ENCODE results near the gene RAB19.
A peak's percentile ranks its signal among the peaks of the same experiment; 100 is the strongest.
"Not testable (repeated sequence)": the region's sequence is repeated elsewhere in the genome, so short reads cannot be mapped to it uniquely, and the experiment has no call there.

RAB19 gene

DNA sequence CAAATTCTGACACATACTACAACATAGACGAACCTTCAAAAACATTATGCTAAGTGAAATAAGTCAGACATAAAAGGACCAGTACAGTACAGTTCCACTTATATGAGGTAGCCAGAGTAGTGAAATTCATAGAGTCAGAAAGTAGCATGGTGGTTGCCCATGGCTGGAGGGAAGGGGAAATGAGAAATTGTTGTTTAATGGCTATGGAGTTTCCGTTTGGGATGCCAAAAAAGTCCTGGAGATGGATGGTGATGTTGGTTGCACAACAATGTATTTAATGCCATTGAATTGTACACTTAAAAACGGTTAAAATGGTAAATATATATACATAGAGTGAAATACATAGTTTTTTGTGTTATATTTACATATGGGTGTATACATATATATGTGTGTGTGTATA, 3.5 kb upstream of the RAB19 start:
- H3K4me3 ChIP-seq (ENCODE audit: low read depth, low read length), result no peak overlapping the region
- no peak for DNase-seq (ENCODE audit: low read depth)
- TF ChIP-seq, protein P1, sequence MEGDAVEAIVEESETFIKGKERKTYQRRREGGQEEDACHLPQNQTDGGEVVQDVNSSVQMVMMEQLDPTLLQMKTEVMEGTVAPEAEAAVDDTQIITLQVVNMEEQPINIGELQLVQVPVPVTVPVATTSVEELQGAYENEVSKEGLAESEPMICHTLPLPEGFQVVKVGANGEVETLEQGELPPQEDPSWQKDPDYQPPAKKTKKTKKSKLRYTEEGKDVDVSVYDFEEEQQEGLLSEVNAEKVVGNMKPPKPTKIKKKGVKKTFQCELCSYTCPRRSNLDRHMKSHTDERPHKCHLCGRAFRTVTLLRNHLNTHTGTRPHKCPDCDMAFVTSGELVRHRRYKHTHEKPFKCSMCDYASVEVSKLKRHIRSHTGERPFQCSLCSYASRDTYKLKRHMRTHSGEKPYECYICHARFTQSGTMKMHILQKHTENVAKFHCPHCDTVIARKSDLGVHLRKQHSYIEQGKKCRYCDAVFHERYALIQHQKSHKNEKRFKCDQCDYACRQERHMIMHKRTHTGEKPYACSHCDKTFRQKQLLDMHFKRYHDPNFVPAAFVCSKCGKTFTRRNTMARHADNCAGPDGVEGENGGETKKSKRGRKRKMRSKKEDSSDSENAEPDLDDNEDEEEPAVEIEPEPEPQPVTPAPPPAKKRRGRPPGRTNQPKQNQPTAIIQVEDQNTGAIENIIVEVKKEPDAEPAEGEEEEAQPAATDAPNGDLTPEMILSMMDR (conservative IDR thresholded peaks at IDR 0.05; ENCODE audit: low read depth, low read length), result no peak

DNA sequence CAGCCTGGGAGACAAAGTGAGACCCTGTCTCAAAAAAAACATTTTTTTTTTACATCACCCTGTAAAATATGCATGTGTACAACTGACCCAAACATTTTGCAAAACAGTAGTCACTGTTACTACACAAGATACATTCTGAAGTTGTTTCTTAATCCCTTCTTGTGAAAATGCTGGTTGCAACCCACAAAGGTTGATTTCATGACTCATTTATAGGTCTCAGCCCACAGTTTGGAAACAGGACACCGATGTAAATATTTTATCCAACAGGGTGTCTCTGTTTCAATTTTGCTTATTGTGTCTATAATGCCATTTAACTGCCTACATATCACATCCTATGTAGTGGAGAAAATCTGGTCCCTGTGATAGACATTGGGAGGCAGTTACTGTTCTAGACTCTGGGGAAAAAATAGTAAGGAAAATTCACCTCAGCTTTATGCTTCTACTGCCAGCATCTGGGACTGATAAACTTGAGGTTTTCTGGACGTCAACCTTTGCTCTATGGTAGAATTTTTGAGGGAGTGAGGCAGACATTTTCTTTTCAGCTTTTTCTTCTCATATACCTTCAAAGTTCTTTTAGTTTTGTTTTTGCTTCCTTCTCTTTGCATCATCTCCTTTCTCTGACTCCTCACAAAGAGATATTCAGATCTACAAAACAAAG, 1.6 kb upstream of the RAB19 start:
- H3K4me3 ChIP-seq (ENCODE audit: low read depth, low read length), result no peak overlapping the region
- peak; percentile 91 for DNase-seq (ENCODE audit: low read depth)
- TF ChIP-seq, protein P1 (conservative IDR thresholded peaks at IDR 0.05; ENCODE audit: low read depth, low read length), result no peak

DNA sequence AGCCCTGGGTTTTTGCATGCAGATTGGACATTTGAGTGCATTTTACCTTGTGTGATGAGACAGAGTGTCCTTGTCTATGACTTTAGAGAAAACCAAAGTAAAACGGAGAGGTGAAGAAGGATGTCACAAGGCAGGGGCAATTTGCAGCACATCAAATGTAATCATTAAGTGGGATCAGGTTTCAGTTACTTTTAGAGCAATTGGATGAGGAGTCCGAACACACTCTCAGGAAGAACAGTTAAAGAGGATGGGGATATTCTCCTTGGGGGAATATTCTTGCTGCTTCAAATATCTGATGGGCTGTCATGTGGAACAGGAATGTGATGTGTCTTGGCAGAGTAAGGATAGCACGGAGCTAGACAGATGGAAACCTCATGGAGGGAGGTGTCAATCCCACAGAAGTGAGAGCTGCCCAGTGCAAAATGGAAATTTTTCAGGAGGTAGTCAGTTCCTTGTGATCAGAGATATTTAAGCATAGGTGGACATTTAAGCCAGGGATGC, 757 bp downstream of the RAB19 start:
- no peak for DNase-seq (ENCODE audit: low read depth)
- H3K4me3 ChIP-seq (ENCODE audit: low read depth, low read length), result no peak overlapping the region
- TF ChIP-seq, protein P1 (conservative IDR thresholded peaks at IDR 0.05; ENCODE audit: low read depth, low read length), result no peak

DNA sequence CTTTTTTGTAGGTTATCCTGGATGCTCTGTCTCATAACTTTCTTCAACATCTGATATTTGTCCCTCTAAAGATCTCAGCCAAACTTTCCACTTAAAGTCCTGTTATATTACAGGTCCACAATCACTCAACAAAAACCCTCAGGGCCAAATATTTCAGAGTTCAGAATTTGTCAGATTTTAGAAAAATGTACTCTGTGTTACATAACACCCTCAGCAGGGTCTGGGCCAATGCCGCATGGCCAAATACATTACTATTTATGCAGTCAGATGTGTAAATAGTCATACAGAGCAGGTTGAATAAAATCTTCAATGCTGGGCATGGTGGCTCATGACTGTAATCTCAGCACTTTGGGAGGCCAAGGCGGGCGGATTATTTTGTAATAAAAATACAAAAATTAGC, 11.5 kb downstream of the RAB19 start:
- TF ChIP-seq, protein P1 (conservative IDR thresholded peaks at IDR 0.05; ENCODE audit: low read depth, low read length), result no peak
- H3K4me3 ChIP-seq (ENCODE audit: low read depth, low read length), result no peak overlapping the region
- DNase-seq (ENCODE audit: low read depth), result no peak

DNA sequence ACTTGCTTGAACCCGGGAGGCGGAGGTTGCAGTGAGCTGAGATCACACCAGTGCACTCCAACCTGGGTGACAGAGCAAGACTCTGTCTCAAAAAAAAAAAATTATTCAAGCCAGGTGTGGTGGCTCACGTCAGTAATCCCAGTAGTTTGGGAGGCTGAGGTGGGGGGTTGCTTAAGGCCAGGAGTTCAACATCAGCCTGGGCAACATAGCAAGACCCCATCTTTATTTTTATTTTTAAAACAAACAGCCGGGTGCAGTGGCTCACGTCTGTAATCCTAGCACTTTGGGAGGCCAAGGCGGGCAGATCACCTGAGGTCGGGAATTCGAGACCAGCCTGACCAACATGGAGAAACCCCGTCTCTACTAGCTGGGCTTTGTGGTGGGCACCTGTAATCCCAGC, 12.0 kb downstream of the RAB19 start:
- DNase-seq (ENCODE audit: low read depth); H3K4me3 ChIP-seq (ENCODE audit: low read depth, low read length): not testable (repeated sequence)

DNA sequence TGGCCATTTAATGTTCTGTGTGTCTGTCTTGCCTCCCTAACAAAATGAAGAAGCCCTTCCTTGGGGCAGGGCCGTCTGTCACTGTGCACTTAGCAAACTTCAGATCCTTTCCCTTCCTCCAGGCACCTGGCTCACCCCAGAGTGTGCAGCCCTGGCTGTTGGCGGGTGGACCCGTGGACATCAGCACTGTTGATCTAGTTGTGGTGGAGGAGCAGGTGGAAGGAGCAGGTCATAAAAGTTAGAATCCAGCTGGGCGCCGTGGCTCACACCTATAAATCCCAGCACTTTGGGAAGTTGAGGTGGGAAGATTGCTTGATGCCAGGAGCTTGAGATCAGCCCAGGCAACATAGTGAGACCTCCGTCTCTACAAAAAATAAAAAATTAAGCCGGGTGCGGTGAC, 12.7 kb downstream of the RAB19 start:
- no peak overlapping the region for H3K4me3 ChIP-seq (ENCODE audit: low read depth, low read length)
- TF ChIP-seq, protein P1 (conservative IDR thresholded peaks at IDR 0.05; ENCODE audit: low read depth, low read length), result no peak
- no peak for DNase-seq (ENCODE audit: low read depth)

DNA sequence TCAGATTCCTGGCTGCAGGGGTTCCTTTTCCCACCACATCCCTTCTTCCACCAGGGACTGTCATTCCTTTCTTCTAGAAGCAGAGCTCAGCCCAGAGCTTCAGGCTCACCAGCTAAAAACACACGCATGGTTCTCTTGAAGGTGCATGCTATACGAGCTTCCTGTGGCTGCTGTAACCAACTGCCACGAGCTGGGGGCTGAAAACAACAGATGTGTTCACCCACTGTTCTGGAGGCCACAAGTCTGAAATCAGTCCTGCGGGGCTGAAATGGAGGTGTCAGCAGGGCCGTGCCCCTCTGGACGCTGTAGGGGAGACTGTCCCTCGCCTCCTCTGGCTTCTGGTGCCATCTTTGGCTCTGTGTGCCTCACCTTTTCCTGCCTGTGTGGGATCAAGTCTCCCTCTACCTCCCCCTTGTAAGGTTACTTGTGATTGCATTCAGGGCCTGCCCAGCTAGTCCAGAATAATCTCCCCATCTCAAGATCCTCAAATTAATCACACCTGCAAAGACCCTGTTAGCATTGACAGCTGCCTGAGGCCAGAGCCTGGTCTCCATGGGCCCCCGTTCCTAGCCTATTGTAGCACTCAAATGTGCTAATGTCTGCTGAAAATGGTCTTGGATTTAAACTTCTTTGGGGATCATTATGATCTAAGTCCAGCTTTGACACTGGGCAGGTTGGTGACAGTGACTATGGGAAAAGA, 13.7 kb downstream of the RAB19 start:
- TF ChIP-seq, protein P1 (conservative IDR thresholded peaks at IDR 0.05; ENCODE audit: low read depth, low read length), result no peak
- DNase-seq (ENCODE audit: low read depth), result no peak
- H3K4me3 ChIP-seq (ENCODE audit: low read depth, low read length), result no peak overlapping the region

DNA sequence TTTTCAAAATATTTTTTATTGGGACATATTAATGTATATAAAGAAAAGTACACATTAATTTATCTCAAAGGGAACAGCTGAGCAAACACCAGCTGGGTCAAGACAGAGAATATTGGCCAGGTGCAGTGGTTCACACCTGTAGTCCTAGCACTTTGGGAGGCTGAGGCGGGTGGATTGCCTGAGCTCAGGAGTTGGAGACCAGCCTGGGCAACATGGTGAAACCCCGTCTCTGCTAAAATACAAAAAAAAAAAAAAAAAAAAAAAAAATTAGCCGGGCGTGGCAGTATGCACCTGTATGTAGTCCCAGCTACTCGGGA, 14.3 kb downstream of the RAB19 start:
- H3K4me3 ChIP-seq (ENCODE audit: low read depth, low read length); DNase-seq (ENCODE audit: low read depth): not testable (repeated sequence)
